ENCODE measurements around the gene EXD3.

Gene EXD3

DNA sequence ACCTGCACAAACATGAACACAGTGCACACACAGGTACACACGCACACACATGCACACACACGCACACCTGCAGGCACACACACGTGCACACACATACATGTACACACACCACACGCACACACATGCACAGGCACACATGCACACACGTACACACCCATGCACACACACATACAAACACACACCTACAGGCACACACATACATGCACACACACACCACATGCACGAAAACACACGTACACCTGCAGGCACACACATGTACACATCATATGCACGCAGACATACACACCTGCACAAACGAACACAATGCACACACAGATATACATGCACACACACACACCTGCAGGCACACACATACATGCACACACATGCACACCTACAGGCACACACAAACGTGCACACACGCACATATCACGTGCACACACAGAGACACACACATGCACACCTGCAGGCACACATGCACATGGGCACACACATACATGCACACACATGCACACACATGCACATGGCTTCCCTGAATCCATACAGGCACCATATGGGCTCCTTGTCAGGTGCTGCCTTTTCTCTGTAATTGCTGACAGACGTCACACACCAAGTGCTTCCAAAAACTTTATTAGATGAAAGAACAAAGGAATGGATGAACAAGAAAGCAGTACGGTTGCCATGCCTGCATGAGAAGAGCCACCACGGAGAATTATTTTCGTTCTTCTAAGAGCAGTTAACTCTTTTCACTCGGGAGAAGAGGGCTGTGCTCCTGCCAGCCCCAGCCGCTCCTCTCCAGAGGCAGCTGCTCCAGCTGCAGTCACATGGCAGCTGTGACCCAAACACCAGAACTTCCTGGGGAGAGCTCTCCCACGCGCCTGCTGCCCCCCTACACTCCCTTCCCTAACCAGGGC lies 57.2 kb downstream of the EXD3 start:
- no peak overlapping the region for H3K4me3 ChIP-seq (ENCODE audit: low read depth, low read length)
- DNase-seq (ENCODE audit: low read depth) = no peak
- TF ChIP-seq, protein P1, sequence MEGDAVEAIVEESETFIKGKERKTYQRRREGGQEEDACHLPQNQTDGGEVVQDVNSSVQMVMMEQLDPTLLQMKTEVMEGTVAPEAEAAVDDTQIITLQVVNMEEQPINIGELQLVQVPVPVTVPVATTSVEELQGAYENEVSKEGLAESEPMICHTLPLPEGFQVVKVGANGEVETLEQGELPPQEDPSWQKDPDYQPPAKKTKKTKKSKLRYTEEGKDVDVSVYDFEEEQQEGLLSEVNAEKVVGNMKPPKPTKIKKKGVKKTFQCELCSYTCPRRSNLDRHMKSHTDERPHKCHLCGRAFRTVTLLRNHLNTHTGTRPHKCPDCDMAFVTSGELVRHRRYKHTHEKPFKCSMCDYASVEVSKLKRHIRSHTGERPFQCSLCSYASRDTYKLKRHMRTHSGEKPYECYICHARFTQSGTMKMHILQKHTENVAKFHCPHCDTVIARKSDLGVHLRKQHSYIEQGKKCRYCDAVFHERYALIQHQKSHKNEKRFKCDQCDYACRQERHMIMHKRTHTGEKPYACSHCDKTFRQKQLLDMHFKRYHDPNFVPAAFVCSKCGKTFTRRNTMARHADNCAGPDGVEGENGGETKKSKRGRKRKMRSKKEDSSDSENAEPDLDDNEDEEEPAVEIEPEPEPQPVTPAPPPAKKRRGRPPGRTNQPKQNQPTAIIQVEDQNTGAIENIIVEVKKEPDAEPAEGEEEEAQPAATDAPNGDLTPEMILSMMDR (IDR thresholded peaks at IDR 0.05; ENCODE audit: insufficient read depth, low read depth, low read length, missing control alignments) = no peak

GRCh38 chr9:137365056-137365455 lies 57.9 kb downstream of the EXD3 start:
- no peak overlapping the region for H3K4me3 ChIP-seq (ENCODE audit: low read depth, low read length)
- no peak for DNase-seq (ENCODE audit: low read depth)
- TF ChIP-seq, protein P1 (IDR thresholded peaks at IDR 0.05; ENCODE audit: insufficient read depth, low read depth, low read length, missing control alignments) = no peak

DNA sequence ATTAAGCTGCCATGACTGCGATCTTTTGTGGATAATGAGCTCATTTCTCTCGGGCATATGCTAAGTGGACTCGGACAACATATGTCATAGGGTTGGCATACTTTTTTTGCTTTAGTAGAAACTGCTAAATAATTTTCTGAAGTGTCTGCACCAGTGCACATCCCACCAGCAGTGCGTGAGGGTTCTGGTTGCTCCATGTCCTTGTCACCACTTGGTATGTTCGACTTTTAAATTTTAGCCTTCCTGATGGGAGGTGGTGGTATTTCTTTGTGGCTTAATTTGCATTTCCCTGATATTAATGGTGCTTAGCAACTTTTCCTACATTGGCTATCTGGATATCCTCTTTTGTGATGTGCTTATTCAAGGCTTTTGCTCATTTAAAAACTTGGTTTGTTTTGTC lies 63.1 kb downstream of the EXD3 start:
- no peak for DNase-seq (ENCODE audit: low read depth)
- H3K4me3 ChIP-seq (ENCODE audit: low read depth, low read length) = no peak overlapping the region
- TF ChIP-seq, protein P1 (IDR thresholded peaks at IDR 0.05; ENCODE audit: insufficient read depth, low read depth, low read length, missing control alignments) = no peak

GRCh38 chr9:137358126-137358525 lies 64.8 kb downstream of the EXD3 start:
- TF ChIP-seq, protein P1 (IDR thresholded peaks at IDR 0.05; ENCODE audit: insufficient read depth, low read depth, low read length, missing control alignments) = no peak
- H3K4me3 ChIP-seq (ENCODE audit: low read depth, low read length) = no peak overlapping the region
- DNase-seq (ENCODE audit: low read depth) = no peak

DNA sequence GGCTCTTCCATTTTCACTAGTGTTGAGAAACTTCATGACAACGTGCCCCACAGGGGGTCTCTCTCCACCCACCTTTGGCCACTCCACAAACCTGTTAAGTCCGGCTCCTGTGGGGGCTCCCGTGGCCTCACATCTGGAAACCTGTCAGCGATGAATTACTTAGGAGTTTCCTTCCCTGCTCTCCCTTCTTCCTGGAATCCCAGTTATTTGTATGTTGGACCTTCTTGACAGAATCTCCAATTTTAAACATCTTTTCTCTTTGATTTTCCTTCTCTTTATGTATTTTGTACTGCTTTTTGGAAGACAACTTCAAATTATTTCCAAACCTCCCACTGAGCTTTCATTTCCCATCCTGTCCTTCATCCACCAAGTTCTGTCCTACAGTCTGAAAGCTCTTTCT lies 65.8 kb downstream of the EXD3 start:
- TF ChIP-seq, protein P1 (IDR thresholded peaks at IDR 0.05; ENCODE audit: insufficient read depth, low read depth, low read length, missing control alignments) = no peak
- no peak for DNase-seq (ENCODE audit: low read depth)
- no peak overlapping the region for H3K4me3 ChIP-seq (ENCODE audit: low read depth, low read length)

- H3K4me3 ChIP-seq (ENCODE audit: low read depth, low read length) = no peak overlapping the region
- DNase-seq (ENCODE audit: low read depth) = no peak
- TF ChIP-seq, protein P1 (IDR thresholded peaks at IDR 0.05; ENCODE audit: insufficient read depth, low read depth, low read length, missing control alignments) = no peak
Observed at GRCh38 chr9:137355761-137356365, 67.1 kb downstream of the EXD3 start.

Data from GM12865 (cell line).